Stimulated activated CD8-positive, alpha-beta memory T cell treated with anti-CD3 and anti-CD28 coated beads, Interleukin-12 subunit alpha, Interleukin-12 subunit beta, amount 100 ng/mL, for 24 hours (primary cell): ENCODE measurements around the gene KATNB1.

ENCODE experiments used
- DNase-seq: peaks from one replicate; pipeline ENCODE4 v3.0.0-alpha.2; 2020; ENCODE audit errors: extremely low read depth

KATNB1 gene

GRCh38 chr16:57735755-57736418, at the start of gene KATNB1:
KATNB1 (plus strand) TSS chr16:57735770; CDS start chr16:57737244, 1,474 bp downstream.
- DNase-seq = no peak

- no peak for DNase-seq
These were observed 49.0 kb upstream of the KATNB1 start for GRCh38 chr16:57686577-57686976.

DNA sequence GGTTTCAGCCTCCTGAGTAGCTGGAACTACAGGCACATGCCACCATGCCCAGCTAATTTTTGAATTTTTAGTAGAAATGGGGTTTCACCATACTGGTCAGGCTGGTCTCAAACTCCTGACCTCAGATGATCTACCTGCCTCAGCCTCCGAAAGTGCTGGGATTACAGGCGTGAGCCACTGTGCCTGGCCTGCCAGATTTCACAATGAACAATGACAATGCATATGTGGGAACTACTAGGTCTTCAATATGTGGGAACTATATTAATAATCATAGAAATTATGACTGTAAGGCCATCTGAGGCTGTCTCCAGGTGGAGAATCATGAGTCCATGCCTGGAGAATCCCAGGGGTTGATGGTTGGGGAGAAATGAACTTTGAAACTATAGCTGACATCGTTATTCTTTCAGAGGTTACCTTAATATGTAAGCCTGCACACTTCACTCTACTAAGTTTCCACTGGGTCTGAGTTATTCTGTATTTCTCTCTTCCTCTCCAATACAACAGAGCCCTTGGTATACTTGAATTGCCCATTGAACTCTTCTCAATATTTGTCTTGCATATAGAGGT, 48.1 kb upstream of the KATNB1 start:
- no peak for DNase-seq

- no peak for DNase-seq
These were observed 47.0 kb upstream of the KATNB1 start for GRCh38 chr16:57688487-57688986.

GRCh38 chr16:57688987-57689761, 46.4 kb upstream of the KATNB1 start:
- DNase-seq = no peak

GRCh38 chr16:57689762-57690558, 45.6 kb upstream of the KATNB1 start:
- DNase-seq = no peak

DNA sequence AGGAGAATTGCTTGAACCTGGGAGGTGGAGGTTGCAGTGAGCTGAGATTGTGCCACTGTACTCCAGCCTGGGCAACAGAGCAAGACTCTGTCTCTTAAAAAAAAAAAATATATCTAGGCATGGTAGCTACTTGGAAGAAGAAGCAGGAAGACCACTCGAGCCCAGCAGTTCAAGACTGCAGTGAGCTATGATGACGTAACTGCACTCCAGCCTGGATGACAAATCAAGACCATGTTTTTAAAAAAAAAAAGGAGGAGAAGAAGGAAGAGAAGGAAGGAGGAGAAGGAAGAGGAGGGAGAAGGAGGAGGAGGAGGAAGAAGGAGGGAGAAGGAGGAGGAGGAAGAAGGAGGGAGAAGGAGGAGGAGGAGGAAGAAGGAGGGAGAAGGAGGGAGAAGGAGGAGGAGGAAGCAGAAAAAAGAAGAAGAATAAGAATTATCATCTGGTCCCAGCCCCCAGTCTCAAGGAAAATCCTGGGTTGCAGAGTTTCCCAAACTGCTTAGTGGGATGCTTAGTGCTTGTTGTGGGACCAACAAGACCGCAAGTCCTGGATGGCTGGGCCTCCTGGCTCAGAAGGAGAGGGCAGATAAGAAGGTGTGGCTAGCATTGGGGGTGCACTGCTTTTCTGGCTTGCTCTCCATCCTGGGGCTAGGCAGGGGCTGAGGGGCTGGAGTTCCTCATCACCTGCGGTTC, 44.6 kb upstream of the KATNB1 start:
- DNase-seq = no peak

- no peak for DNase-seq
These were observed 42.9 kb upstream of the KATNB1 start for GRCh38 chr16:57692636-57693035.

DNA sequence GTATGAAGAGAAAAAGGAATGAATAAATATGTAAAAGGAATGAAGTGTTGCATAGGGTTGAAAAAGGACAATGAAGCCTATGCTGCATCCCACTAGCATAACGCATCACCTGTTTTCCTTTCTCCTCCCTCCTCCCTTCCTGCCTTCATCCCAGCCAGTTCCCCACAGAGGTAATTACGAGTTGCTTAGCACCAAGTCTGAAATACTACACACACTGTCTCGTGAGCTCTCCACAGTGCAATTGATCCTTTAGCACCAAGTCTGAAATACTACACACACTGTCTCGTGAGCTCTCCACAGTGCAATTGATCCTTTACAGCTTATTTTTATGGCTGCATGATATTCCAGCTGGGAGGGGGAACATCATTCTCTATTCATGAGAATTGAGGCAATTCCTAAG, 42.0 kb upstream of the KATNB1 start:
- no peak for DNase-seq

GRCh38 chr16:57694231-57694724, 41.3 kb upstream of the KATNB1 start:
- DNase-seq = no peak

DNA sequence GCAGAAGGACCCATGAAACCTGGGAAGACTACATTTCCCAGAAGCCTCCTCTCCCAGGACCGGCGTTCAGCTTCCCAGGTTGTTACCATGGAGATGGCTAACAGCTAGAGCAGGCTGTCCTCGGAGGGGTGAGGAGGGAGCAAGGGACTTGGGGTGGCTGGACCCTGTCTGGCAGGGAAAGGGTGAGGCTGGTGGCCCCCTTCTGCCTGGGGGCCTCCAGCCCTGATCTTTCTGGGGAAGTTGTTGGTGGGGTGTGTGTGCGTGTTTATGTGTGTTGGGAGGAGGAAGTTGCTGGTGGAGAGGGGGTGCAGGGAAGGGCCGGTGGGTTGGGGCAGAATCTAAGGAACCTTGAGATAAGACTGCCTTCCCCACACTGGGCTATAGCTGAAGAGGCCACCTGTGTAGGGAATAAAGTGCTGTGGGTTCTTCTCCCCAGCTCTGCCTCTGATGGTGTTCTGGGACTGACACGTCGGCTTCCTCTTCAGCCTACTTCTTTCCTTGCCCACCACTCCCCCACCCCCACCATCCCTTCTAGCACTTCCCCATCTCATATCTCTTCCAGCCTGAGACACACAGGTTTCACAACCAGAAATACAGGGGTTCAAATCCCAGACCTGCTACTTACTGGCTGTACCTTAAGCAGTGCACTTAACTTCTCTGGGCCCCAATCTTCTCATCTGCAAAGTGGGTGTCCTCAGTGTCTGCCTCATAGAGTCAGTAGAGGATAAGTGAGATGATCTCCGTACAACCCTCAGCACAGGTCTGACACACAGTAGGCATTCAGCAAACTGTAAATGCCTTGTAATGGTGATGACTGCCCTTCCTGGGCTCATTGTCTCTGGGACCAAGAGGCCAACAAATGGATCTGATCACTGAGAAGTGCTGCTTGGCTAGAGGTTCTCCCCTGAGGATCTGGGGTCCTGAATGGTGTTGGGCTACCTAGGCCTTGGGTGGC, 40.6 kb upstream of the KATNB1 start, which contains the start of gene DRC7:
TSS of gene DRC7 (plus strand) at position 82 of the 955 bp plus-strand sequence. CDS start 3,144 bp downstream, outside the sequence.
- no peak for DNase-seq

DNA sequence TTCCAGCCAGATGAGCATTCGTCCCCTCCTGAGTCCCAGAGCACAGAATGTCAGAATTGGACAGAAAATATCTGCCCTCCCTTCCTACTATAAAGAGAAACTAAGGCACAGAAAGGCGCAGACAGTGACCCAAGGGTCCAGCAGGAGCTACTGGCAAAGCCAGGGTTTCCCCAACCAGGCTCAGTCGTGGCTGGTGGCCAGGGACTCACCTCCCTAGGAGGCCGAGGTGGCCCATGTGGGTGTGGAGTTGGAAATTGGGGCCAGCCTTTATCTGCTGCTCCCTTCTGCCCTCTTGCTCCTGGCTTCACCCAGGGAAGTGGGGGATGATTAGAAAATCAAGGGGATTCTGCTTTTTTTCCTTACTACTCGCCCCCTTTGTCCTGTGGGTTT, 39.9 kb upstream of the KATNB1 start:
- DNase-seq = no peak

GRCh38 chr16:57696240-57696639, 39.3 kb upstream of the KATNB1 start:
- no peak for DNase-seq

DNA sequence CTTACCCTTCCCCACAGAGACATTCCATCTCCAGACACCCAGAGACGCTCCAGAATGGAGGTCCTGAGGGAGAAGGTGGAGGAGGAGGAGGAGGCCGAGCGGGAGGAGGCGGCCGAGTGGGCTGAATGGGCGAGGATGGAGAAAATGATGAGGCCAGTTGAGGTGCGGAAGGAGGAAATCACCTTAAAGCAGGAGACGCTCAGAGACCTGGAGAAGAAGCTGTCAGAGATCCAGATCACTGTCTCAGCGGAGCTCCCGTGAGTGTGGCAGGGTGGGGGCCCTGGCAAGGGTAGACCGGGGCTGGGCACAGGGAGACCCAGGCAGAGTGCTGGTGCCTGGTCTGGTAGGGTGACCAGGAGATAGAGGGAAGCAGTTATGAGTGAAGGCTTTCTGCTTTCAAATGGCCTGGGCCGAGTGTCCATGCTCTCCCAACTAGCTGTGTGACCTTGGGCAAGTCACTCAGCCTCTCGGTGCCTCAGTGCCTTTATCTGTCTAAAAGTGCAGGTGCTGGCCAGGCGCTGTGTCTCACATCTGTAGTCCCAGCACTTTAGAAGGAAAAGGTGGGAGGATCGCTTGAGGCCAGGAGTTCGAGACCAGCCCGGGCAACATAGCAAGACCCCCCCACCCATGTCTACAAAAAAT, 37.6 kb upstream of the KATNB1 start:
- no peak for DNase-seq

DNA sequence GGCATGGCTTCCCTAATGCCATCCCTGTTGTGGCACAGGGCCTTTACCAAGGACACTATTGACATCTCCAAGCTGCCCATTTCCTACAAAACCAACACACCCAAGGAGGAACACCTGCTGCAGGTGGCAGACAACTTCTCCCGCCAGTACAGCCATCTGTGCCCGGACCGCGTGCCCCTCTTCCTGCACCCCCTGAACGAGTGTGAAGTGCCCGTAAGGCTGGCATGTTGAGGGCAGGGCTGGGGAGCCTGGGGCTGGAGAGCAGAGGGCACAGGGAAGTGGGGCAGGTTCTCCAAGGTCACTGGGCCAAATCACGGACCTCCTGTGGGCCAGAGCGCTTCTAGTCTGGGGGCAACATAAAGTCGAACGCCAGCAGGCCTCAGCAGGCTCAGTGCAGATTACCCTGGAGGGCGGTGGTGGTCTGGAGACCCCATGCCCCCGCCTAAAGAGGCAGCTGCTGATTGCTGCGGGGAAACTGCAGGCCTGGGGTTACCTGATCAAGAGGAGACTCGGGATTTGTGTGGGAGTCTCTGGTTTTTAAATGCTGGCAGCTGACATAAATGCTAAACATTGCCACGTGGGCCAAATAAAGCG, 36.7 kb upstream of the KATNB1 start:
- no peak for DNase-seq

GRCh38 chr16:57699481-57699880, 36.1 kb upstream of the KATNB1 start:
- DNase-seq = no peak

DNA sequence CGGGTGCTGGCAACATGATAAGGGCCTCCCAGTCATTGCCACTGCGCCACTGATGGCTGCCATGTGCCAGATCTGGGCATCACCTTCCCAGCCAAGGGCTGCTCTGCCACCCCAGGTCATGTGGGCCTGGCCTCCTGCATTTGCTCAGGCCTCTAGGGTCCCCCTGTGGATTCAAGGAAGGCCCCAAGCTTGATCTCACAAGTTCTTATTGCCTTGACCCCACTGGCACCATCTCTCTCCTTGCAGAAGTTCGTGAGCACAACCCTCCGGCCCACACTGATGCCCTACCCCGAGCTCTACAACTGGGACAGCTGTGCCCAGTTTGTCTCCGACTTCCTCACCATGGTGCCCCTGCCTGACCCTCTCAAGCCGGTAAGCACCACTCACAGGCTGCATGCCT, 35.7 kb upstream of the KATNB1 start:
- DNase-seq = no peak

DNA sequence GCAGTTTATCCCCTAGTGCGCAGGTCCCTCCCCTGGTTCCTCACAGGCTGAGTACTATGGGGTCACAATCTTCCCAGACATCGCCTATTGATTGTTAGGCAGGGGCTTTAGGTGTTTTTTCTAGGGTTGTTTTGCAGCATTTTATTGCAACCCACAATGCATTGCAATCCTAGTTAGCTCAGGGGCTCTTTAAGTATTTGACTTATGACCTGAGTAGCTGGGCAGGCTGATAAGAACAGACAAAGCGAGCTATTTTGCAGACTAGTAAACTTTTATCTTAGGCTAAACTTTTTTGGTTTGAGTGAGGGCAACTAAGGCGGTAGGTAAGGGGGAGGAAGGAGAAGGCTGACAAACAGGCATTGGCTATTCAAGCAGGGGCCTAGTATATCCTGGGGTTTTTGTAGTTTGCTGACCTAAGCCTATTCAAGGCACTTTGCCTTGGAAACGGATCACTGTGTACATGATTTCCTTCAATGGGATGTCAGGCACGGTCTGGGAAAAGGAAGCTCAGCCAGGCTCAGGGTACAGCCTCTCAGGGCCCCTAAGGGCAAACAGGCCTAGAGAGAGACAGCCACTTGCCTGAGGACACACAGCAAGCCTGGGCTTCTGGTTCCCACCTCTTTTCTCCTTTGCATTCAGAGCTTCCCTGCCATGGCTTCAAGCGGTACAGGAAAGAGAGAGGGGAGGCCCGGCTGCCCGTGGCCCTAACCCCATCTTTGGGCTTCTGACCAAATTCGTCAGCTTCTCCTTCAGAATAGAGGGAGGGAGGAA, 34.6 kb upstream of the KATNB1 start:
- DNase-seq = no peak
